Sciatic nerve (tissue), 1 donor: ENCODE data around the gene ZNF814. TPM values are rescaled to one million over a fixed set of nuclear protein-coding genes. Genes with fewer than 3 reads are reported as not detected.

Experiments used
- total RNA-seq: library from RNA; stranded (reverse); fragmentation: NEBNext Ultra II Directional; extraction: Animal tissue kit (Norgen Biotek cat#: 25700); gene quantifications from one replicate; pipeline ENCODE4 v1.2.1, GENCODE V29; 2021
- donor health status: DM: no; HTN: no; CAD: no.

ZNF814 gene
- total RNA-seq, 1 donor from 2014 or later: 10.2 TPM

Other genes with a start within 250 kb of the ZNF814 start
- gene ZSCAN4, start 220.1 kb downstream of the ZNF814 start, total RNA-seq: not detected
- 8.0 TPM for gene ZNF551, start 207.1 kb downstream of the ZNF814 start, total RNA-seq
- 1.8 TPM for gene ZNF154, start 179.8 kb downstream of the ZNF814 start, total RNA-seq
- gene ZNF671, start 161.4 kb downstream of the ZNF814 start, total RNA-seq: 3.9 TPM
- 18.1 TPM for gene ZNF776, start 142.2 kb downstream of the ZNF814 start, total RNA-seq
- gene ZNF586, start 119.4 kb downstream of the ZNF814 start, total RNA-seq: 20.0 TPM
- gene ZNF552, start 74.1 kb downstream of the ZNF814 start, total RNA-seq: 6.6 TPM
- 13.2 TPM for gene ZNF587B, start 58.7 kb downstream of the ZNF814 start, total RNA-seq
- gene ZNF587, start 39.2 kb downstream of the ZNF814 start, total RNA-seq: 40.1 TPM
- 24.8 TPM for gene ZNF417, start 27.6 kb upstream of the ZNF814 start, total RNA-seq
- 14.0 TPM for gene ZNF418, start 46.4 kb upstream of the ZNF814 start, total RNA-seq
- gene ZNF256, start 58.7 kb upstream of the ZNF814 start, total RNA-seq: 6.5 TPM
- 0.94 TPM for gene C19orf18, start 85.5 kb upstream of the ZNF814 start, total RNA-seq
- gene ZNF606, start 113.8 kb upstream of the ZNF814 start, total RNA-seq: 20.3 TPM
- gene ZSCAN1, start 145.0 kb upstream of the ZNF814 start, total RNA-seq: 0.40 TPM
- gene ZNF135, start 170.2 kb upstream of the ZNF814 start, total RNA-seq: 11.0 TPM
- 70.1 TPM for gene ZSCAN18, start 209.2 kb upstream of the ZNF814 start, total RNA-seq